Suppressor macrophage treated with lipopolysaccharide for 1 hour (primary cell): ENCODE results near the gene BPI.
"Not testable (repeated sequence)": the region's sequence is repeated elsewhere in the genome, so short reads cannot be mapped to it uniquely, and the experiment has no call there.

Source experiments
- DNase-seq, 3 donors: peaks; one replicate each; pipeline ENCODE4 v3.0.0-alpha.2; 2020 to 2022

The BPI gene

GRCh38 chr20:38338849-38339520, 35.0 kb downstream of the BPI start:
- DNase-seq, result no peak

- not testable (repeated sequence) for DNase-seq
Measured at GRCh38 chr20:38339521-38339896, 35.6 kb downstream of the BPI start.

DNA sequence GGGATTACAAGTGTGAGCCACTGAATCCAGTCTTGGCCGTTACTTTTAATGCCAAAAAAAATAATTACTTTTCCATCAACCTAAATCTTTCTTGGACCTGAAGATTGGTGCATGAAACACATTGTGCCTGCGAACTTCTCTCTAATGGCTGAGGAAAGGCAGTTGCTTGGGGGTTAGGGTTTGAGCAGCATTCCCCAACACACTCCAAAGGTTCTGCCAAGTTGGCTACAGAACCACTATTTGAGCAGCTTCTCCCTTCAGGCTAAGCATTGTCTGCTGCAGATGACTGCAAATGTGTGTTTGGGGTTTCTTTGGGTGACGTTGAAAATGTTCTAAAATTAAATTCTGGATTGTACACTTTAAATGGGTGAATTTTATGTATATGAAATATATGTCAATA, 36.0 kb downstream of the BPI start:
- no peak for DNase-seq

DNA sequence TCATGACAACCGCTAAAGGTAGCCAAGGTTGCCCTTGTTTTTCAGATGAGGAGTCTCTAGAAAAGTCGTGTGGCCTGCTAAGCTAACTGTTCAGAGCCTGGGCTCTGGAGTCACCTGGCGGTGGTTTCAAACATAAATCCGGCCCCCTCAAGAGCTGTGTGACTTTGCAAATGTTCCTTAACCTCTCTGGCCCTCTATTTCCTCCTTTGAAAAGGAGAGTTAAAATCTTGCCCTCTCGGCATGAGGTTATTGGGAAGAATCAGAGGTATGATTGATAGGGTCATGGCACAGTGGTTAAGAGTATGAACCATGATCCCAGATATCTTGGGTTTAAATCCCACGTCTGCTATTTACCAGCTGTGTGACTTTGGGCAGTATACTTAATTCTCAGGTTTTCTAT, 36.7 kb downstream of the BPI start:
- DNase-seq, result no peak

DNA sequence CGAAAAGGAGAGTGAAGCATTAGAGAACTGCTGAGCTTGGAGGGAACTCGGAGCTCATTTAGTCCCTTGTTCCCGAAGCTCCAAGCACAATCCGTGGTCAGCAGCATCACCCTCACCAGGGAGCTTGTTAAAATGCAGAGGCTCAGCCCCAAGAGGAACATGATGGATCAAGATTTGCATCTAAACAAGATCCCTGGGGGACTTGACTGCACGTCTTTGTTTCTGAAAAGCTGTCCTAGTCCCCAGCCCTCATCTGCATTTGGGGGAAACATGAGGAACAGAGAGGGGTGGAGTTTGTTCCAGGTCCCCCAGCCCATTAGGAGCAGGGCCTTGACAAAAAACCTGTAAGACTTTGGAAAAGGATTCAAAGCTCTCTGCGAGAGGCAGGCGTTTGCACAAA, 38.3 kb downstream of the BPI start:
- DNase-seq, result no peak

DNA sequence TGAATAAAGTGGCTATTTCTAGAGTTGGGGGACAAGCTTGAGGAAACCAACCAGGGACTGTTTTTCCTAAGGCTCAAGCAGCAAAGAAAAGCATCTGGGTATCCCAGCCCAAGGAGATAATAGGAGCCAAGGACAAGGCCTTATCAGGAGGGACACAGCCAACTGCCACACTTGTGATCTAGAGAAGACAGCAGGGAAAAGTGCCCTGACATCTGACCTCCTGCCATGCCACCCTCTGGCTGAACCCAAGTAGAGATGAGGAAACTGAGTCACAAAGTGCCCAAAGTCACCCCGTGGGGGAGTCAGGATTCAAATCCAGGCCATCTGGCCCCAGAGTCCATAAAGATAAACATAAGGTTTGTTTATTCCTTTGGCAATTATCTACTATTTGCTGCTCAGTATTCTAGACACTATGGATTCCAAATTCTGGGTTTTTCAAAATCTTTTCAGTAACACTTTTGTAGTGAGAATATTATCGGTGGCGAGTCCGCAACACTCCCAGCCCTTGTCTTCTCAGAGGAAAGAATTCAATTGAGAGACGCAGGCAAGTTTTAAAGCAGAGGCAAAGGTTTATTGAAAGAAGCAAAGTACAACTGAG, 38.9 kb downstream of the BPI start:
- DNase-seq, result no peak

DNA sequence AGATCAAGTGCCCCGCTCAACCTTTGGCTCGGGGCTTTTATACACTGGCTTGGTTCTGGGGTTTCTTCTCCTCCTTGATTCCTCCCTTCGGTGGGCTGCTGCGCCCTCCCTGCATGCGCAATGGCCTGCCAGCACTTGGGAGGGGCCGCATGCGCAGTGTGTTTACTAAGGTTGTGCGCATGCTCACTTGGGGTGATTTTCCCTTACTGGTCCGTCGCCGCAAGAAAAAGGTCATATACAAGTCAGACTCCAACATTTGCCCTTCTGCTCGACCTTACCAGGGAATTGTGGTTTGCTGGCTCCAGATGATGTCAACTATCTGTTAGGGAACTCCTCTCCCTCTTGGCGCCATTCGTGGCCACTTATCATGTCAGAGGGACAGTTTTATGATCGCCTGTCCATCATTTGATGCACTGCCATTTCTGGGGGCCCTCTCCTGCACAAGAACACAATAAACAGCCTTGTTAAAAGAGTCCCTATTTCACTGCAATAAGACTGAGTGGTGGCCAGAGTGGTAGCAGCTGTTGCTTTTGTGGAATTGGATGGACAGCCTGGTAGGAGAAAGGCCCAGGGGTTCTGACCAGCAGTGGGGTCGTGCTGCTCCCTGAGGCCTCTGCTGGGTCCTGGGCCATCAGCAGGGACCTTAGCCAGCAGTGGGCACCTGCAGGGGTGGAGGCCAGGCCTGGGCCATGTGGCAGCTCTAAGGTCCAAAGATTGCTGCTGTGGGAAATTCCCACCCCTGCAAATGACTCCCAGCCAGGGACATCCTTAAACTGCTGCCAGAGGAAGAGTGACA, 39.6 kb downstream of the BPI start:
- DNase-seq, result no peak

DNA sequence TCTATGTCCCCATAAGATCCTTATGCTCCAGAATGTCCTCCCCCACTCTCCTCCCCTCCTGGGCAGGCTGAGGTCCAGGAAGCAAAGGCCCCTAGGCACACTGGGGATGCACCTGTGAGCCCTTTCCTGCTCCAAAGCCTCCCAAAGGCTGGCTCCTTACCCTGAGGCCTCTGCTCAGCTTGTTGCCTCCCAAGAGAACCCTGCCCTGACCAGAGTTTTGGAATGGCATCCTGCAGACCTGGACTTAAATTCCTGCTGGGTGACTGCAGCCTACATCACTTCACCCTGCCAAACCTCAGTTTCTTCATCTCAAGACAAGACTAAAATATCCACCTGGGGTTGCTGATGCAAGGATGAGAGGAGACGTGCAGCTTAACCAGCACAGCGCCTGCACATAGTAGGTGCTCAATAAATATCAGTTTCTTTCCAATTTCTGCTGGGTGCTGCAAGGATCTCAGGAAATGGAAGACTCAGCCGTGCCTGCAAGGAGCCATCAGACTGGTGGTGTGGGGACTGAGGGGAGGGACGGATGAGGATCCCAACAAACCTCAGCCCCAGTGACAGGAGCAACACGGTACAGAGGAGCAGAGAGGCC, 40.2 kb downstream of the BPI start:
- DNase-seq, result no peak

- no peak for DNase-seq
Measured at GRCh38 chr20:38345643-38346042, 41.7 kb downstream of the BPI start.

DNA sequence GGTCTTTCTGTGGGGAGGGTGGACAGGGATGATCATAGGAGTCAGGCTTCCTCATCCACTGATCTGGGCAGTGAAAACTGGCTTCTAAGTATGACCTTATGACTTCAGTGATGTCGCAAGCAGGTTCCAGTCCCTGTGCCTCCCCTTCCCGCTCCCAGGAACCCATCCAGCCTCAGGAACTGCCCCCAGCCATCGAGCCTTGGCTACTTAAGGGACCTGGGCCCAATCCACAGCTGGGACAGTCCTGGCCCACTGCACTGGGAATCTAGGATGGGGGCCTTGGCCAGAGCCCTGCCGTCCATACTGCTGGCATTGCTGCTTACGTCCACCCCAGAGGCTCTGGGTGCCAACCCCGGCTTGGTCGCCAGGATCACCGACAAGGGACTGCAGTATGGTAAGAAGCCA, 42.3 kb downstream of the BPI start, which contains the start of gene LBP:
Gene LBP, plus strand, starts transcription at position 236 of the 405 bp plus-strand sequence. Its CDS starts 35 bp downstream, at position 271.
- DNase-seq, result no peak

DNA sequence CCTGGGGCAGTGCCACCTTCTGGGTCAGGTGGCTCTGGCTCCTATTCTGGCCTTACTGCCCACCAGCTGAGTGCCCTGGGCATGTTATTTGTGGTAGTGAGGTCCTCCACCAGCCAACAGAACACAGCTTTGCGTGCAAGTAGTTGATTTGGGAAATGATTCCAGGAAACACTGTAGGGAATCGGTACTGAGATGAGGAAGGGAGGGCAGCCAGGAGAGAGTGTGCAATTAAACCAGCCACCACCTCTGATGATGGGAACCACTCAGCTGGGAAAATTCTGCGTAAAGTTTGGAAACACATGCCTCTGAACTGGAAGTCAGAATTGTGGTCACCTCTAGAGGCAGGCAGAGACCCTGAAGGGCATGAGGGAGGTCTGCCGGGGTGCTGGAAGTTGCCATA, 42.8 kb downstream of the BPI start:
- no peak for DNase-seq

DNA sequence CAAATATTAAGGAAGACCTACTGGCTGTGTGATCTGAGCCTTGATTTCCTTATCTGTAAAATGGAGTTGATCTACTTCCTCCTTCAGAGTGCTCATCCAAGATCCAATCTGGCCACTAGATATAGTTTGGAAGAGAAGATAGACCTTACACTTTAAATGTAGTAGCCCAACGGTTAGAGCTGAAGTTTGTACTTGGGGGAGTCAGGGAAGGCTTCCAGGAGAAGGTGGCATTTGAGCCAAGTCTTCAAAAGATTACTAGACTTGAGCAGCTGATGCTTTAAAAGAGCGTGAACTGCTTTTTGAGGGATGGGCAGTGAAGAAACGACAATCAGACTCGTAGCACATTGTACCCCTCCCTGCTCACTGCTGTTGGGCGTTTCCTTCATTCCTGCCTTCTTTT, 45.9 kb downstream of the BPI start:
- DNase-seq, result no peak

DNA sequence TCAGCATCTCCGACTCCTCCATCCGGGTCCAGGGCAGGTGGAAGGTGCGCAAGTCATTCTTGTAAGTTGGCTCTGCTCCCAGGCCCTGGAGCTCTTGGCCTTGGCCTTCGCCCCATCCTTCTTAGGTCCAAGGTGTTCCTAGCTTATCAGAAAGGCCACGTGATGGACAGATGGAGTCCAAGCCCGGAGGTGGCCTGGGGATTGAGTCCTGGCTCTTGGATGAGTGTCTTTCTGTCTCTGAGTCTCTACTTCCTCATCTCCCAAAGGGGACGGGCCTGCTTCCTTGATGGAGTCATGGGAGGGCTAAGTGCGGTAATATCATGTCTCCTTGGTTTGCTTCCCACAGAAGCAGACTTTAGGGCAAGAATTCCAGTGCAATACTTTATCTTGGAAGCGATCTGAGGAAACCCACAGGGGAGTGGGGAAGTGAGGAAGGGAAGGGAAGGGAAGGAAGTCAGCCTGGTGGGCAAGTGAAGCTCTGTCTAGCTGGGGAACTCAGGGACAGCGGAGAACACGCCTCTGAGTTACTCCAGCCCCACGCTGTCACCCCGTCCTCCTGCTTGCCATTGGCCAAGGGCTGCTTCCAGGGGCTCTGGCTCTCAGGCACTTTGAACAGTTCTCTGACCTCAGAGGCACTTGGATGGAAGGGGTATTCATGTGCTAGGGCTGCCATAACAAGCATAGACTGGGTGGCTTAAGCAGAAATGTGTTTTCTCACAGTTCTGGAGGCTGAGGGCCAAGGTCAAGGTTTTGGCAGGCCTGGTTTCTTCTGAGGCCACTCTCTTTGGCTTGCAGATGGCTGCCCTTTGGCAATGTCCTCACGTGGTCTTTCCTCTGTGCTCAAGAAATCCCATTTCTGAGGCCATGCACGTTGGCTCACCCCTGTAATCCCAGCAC, 47.2 kb downstream of the BPI start:
- peak in 2 of 3 donors; percentile 6 to 20 for DNase-seq

GRCh38 chr20:38353316-38353715, 49.4 kb downstream of the BPI start:
- peak in 1 of 3 donors; percentile 6 for DNase-seq

- no peak for DNase-seq
Measured at GRCh38 chr20:38354227-38354626, 50.3 kb downstream of the BPI start.

DNA sequence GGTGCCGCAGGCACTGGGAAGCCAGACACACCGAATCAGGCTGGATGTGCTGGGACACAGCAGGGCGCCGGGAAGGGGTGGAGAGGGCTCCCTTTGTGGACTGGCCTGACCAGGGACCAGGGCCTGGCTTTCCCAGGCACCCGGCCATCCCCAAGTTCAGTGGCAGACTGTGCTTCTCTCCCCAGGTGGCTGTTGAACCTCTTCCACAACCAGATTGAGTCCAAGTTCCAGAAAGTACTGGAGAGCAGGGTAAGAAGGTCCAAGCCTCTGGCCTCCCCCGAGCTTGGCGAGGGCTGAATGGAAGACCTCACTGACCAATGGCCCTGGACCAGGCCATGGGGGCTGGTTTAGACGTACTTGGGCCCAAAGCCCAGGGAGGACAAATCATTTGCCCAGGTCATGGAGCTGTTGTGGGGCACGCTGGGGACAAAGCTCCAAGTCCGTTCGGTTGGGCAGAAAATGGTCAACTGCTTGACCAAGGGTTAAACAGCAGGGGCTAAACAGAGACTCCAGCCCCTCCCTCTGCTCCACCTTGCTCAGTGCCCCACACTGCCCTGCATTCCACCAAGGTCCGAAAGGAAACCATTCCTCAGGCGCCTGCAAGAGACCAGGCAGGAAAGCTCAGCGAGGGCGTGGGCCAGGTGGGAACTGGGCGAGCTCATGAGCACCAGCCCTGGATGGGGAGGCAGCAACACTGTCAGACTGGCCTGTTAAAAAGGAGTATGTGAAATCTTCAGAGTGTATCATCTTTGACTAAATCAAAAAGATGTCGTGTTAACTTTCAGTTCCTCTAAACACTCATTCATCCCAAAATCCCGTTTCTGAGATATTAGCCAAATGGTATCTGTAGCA, 51.4 kb downstream of the BPI start:
- DNase-seq, result peak; percentile 40 to 80 (median 77)

- DNase-seq, result peak; percentile 62 to 88 (median 69)
Measured at GRCh38 chr20:38357653-38358207, 53.8 kb downstream of the BPI start.

- no peak for DNase-seq
Measured at GRCh38 chr20:38358556-38358955, 54.6 kb downstream of the BPI start.

- no peak for DNase-seq
Measured at GRCh38 chr20:38363004-38363747, 59.2 kb downstream of the BPI start.

GRCh38 chr20:38369389-38369788, 65.4 kb downstream of the BPI start:
- peak; percentile 63 to 67 (median 64) for DNase-seq
